GM13976 (cell line): ENCODE data around the gene HSPH1.

Experiments used
- DNase-seq: peaks from one replicate; pipeline ENCODE4 v3.0.0; 2012; ENCODE audit warnings: low spot score
- in situ Hi-C: fragments of 300-500 bp; cut with MboI; formaldehyde crosslinking; loops from one replicate; pipeline ENCODE4 v1.12.0; 2022; ENCODE audit warnings: low sequenced_read_pairs, mixed read lengths, inconsistent platforms; ENCODE audit not compliant: unreplicated experiment
- TF ChIP-seq, protein P1 (sequence below): IDR thresholded peaks from 2 replicates; pipeline ENCODE4 v1.5.1; 2012; ENCODE audit warnings: borderline replicate concordance, mild to moderate bottlenecking; ENCODE audit not compliant: insufficient read depth; ENCODE audit errors: extremely low read depth, missing control alignments, control extremely low read depth

Gene HSPH1

DNA sequence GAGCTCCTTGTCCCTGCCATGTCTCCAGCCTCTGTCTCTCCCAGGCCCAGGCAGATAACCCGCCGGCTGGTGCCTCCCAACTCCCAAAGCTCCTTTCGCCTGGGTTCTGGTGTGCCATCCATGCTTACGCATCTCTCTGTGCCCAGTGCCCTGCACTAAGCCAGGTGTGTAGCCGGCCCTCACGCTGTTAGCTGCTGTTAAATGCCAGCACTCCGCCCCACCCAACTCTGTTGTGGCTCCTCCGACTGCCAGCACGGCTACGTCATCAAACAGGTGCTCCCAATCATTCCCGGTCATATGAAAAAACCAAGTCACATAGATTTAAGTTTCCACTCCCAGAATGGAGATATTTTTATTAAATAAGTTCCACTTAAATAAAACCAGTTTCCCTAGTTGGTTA lies 7.0 kb upstream of the HSPH1 start:
- DNase-seq: no peak
- in situ Hi-C loops: no loop called here
- TF ChIP-seq, protein P1, sequence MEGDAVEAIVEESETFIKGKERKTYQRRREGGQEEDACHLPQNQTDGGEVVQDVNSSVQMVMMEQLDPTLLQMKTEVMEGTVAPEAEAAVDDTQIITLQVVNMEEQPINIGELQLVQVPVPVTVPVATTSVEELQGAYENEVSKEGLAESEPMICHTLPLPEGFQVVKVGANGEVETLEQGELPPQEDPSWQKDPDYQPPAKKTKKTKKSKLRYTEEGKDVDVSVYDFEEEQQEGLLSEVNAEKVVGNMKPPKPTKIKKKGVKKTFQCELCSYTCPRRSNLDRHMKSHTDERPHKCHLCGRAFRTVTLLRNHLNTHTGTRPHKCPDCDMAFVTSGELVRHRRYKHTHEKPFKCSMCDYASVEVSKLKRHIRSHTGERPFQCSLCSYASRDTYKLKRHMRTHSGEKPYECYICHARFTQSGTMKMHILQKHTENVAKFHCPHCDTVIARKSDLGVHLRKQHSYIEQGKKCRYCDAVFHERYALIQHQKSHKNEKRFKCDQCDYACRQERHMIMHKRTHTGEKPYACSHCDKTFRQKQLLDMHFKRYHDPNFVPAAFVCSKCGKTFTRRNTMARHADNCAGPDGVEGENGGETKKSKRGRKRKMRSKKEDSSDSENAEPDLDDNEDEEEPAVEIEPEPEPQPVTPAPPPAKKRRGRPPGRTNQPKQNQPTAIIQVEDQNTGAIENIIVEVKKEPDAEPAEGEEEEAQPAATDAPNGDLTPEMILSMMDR: no peak

DNA sequence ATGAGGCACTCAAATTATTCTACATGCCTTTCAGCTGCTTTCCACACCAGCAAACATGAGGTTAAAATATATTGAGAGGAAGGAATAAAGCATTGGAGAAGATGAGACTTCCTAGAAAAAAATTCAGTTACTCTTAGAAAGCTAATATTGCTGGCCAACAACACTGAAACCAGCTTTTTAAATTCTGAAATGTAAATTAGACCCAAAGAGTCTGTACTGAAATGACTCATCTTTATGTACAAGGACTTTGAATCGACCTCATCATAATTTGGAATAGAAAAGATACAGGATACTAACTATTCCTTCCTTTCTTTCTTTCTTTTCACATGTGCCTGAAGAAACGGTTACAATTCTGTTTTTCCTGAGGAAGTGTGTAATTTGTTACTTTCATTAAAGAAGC lies 6.5 kb upstream of the HSPH1 start:
- DNase-seq: peak; percentile 29
- in situ Hi-C loops: no loop called here

DNA sequence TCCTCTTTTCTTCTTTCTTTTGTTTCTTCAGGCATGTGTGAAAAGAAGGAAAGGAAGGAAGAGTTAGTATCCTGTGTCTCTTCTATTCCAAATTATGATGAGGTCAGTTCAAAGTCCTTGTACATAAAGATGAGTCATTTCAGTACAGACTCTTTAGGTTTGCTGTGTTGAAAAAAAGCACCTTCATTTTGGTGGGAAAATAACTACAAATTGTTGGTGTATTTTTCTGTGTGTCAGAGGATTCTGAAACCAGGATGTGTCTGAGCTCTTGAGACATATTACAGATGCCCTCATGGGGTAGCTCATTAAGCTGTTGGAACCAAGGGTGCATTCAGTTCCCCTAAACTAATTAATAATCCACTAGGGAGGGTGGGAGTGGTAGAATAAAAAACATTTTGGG lies 5.8 kb upstream of the HSPH1 start:
- TF ChIP-seq, protein P1: no peak
- in situ Hi-C loops: no loop called here
- no peak for DNase-seq

More for the DNA sequence above, 6.5 kb upstream of the HSPH1 start:
- TF ChIP-seq, protein P1: no peak

DNA sequence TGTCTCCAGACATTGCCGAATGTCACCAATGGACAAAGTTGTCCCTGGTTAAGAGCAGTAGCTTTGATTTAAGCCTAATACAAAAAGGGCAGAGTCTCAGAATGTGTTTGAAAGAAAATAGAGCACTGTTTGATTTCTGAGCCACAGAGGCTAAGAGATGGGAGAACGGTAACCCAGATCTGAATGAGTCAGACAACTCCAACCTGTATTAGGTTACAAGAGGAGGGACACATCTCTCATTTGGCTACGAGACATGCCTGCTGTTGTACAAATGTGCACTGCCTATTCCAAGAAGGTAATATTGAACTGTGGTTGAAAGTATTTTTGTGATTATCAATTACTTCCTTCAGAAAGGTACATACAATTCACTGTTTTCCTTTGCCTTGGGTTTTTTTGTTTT lies 4.9 kb upstream of the HSPH1 start:
- DNase-seq: no peak
- TF ChIP-seq, protein P1: no peak
- in situ Hi-C loops: no loop called here

DNA sequence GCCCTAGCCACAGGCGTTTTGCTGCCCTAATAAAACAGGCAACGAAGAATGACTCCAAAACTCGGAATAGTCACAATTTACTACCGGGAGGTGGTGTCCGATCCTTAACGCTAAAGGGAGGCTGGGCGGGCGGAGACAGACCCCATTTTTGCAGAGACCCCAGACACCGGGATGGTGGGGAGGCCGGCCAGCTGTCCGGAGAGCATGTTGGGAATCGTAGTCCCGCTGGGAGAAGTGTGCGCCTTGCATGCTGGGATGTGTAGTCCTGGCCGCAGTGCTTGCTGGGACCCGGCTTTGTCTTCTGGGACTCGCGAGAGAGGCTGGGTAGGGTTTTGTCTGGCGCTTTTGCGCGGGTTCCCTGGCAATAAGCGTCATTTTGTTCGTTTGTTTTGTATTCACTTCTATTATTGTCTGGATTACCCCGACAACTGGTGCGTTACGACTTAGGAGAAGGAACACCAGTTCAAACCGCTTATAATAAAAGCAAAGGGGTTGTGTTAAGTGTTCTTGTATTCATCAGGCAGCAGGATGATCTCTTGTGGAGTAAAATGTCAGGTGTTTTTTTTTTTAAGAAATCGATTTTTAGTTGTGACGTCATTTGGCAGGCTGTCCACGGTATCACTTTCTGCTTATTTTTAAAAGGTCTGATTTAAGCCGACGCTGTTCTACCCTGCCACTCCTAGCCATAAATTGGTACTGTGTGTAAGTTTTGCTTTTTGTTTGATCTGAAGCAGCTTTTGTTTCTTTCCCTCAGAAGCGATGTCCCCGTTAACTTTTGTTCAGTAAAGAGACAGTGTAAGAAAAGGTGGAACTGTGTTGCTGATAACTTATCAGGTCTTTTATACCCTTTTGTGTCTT lies 676 bp upstream of the HSPH1 start:
- in situ Hi-C loops: no loop called here
- DNase-seq: peak; percentile 91
- TF ChIP-seq, protein P1: no peak

DNA sequence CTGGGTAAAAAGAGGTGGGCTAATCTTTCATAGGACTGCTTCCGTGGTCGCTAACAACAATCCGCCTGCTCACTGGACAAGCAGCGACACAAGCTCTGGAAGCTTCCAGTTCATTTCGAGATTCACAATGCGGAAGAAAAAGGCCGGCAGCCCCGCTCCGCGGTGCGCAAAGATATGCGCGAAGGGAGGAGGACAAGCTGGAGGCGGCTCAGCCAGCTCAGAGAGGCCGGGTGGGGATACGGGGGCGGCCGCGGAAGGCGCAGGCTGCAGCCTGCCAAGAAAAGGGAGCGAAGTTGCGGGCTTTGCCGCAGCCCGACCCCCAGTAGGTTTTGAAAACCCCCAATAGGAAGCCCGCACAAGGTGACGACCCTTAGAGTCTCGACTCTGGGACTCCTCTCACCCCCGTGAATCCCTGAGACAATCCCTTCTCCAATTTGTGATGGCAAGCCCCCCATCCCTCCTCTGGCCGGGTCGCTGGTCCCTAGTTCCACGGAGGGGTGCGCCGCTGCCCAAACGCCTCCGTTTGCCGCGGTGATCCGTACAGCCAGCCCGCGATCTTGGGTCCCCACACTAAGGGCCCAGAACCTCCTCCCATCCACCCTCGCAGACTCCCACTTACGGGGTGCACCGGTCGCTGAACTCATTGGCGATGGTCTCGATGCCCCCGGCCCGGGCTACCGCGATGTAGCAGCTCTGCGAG lies 697 bp downstream of the HSPH1 start:
- in situ Hi-C loops: no loop called here
- peak; percentile 59 for DNase-seq
- TF ChIP-seq, protein P1: no peak
